Measurements from ENCODE around the gene PPP5C. TPM values are rescaled to one million over a fixed set of nuclear protein-coding genes. Genes with fewer than 3 reads are reported as not detected.

PPP5C gene
- total and polyA plus RNA-seq, 2 of the 8 experiments (the other 6 are each of a cell fraction or from before 2014, with no cell fraction given) = 112 to 156 TPM

- Histone ChIP-seq H3K36me3 (ENCODE audit: control insufficient read depth in 2 of 4, insufficient read depth in 4 of 4, low read length in 3 of 4) (peaks cover 13 to 54% (median 40%) of the 10 kb centered on the region in 4 experiments), H3K79me2 (ENCODE audit: control insufficient read depth in 1 of 2, insufficient read depth in 2 of 2, low read length in 2 of 2) (no peaks in the 10 kb centered on the region), H3K4me2 (ENCODE audit: insufficient read depth in 1 of 2, low read depth in 2 of 2, low read length in 2 of 2) (no peak overlapping the region), H2AFZ (ENCODE audit: low read length) (no peak overlapping the region), H3K27ac (ENCODE audit: low read depth, low read length) (no peak overlapping the region), H2AK5ac (ENCODE audit: low read depth, low read length) (0 out of 2 replicates have a peak overlapping the region, but pooled peaks have one; percentile 39), H2BK20ac (ENCODE audit: low read length) (0 out of 2 replicates have a peak overlapping the region, but pooled peaks have one; percentile 66), H3K23ac (ENCODE audit: insufficient read length) (no peak overlapping the region), H3K9me3 (ENCODE audit: insufficient read depth in 2 of 2, low read depth in 1 of 2, low read length in 1 of 2) (peaks cover 20 to 22% of the 10 kb centered on the region in 2 experiments), H3K79me1 (ENCODE audit: low read depth, low read length) (no peaks in the 10 kb centered on the region), H3K9ac (replicated peaks in 1 of 4; ENCODE audit: extremely low read depth in 1 of 4, low read depth in 3 of 4, low read length in 3 of 4) (no peak overlapping the region), H4K20me1 (replicated peaks in 1 of 2; ENCODE audit: control insufficient read depth in 1 of 2, insufficient read depth in 2 of 2, low read length in 2 of 2) (peaks cover 0 to 3% of the 10 kb centered on the region in 2 experiments), H3K23me2 (ENCODE audit: low read depth, low read length) (peaks cover 9% of the 10 kb centered on the region; the same call in 1 of the 2 replicates), H2BK5ac (ENCODE audit: low read depth, low read length) (no peak overlapping the region), H3K27me3 (replicated peaks in 1 of 4; ENCODE audit: control insufficient read depth in 3 of 4, extremely low read depth in 1 of 4, insufficient read depth in 3 of 4, low read length in 3 of 4) (no peaks in the 10 kb centered on the region), H3K4ac (replicated peaks; ENCODE audit: insufficient read length, low read depth, low read length) (no peak overlapping the region), H3K4me1 (replicated peaks in 1 of 4; ENCODE audit: control insufficient read depth in 3 of 4, insufficient read depth in 4 of 4, low read length in 3 of 4) (no peaks in the 10 kb centered on the region), H4K5ac (ENCODE audit: insufficient read length, low read depth, low read length) (no peak overlapping the region), H2BK12ac (ENCODE audit: low read depth, low read length) (no peak overlapping the region), H3K56ac (replicated peaks; ENCODE audit: insufficient read length, low read depth, low read length) (peak overlapping the region; percentile 59), H3K14ac (ENCODE audit: insufficient read length) (no peak overlapping the region), H2BK15ac (ENCODE audit: low read length) (no peak overlapping the region), H4K91ac (replicated peaks; ENCODE audit: insufficient read length, low read length) (no peak overlapping the region), H2BK120ac (replicated peaks; ENCODE audit: low read depth, low read length) (no peak overlapping the region), H3K4me3 (ENCODE audit: extremely low read depth in 1 of 4, insufficient read depth in 2 of 4, low read depth in 3 of 4, low read length in 4 of 4) (no peak overlapping the region), H3K18ac (ENCODE audit: extremely low read depth, low read length) (no peak overlapping the region), H4K8ac (ENCODE audit: extremely low read depth, insufficient read depth, low read length) (no peak overlapping the region)
- ChIA-PET POLR2A (ENCODE audit: partially characterized antibody) (interaction anchor here (0.6 kb wide), 1 partner anchor 62 kb away, joined by 3 read pairs; no protein-coding TSS in a partner anchor), CTCF (ENCODE audit: partially characterized antibody) (interaction anchor here (2.3 kb wide), 1 partner anchor 16 kb away, joined by 5 read pairs; the partner anchor contains the start of gene PPP5C)
- DNase-seq (ENCODE audit: low read depth in 1 of 2, low spot score in 2 of 2) = no peak
- 85 to 100% methylated on average over 2 of the region's 2 CpGs for WGBS, 2 experiments (ENCODE audit: extremely low coverage in 1 of 2, insufficient coverage in 1 of 2, insufficient read length in 1 of 2, insufficient replicate concordance in 2 of 2, low coverage in 1 of 2, low lambda C conversion rate in 2 of 2, missing lambda C conversion rate in 1 of 2)
- TF ChIP-seq POLR2AphosphoS5 (IDR thresholded peaks at IDR 0.05; ENCODE audit: low read depth, low read length) = peak; percentile 11; the same call in 1 of the 2 replicates
- TF ChIP-seq, protein P1, sequence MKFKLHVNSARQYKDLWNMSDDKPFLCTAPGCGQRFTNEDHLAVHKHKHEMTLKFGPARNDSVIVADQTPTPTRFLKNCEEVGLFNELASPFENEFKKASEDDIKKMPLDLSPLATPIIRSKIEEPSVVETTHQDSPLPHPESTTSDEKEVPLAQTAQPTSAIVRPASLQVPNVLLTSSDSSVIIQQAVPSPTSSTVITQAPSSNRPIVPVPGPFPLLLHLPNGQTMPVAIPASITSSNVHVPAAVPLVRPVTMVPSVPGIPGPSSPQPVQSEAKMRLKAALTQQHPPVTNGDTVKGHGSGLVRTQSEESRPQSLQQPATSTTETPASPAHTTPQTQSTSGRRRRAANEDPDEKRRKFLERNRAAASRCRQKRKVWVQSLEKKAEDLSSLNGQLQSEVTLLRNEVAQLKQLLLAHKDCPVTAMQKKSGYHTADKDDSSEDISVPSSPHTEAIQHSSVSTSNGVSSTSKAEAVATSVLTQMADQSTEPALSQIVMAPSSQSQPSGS (IDR thresholded peaks at IDR 0.05; ENCODE audit: low read length) = no peak
- TF ChIP-seq, protein P2, sequence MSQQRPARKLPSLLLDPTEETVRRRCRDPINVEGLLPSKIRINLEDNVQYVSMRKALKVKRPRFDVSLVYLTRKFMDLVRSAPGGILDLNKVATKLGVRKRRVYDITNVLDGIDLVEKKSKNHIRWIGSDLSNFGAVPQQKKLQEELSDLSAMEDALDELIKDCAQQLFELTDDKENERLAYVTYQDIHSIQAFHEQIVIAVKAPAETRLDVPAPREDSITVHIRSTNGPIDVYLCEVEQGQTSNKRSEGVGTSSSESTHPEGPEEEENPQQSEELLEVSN (IDR thresholded peaks at IDR 0.05) = no peak
- no peak for FAIRE-seq
Measured at GRCh38 chr19:46330319-46330918, 16.5 kb upstream of the PPP5C start.

All from H1 (cell line).